Calu3 (cell line): ENCODE data around the gene B3GNT8. TPM values are rescaled to one million over a fixed set of nuclear protein-coding genes. Genes with fewer than 3 reads are reported as not detected.

Experiments used
- BruUV-seq: library from RNA; stranded (reverse); fragments of 400-500 nt; replicated peaks from 2 replicates; lab custom pipeline; 2021; lab: Mats Ljungman, UMichigan
- CTCF ChIA-PET: fragments of 300-600 bp; sonication (Branson Sonifier 250); formaldehyde crosslinking; loops from one replicate; lab custom pipeline; 2022; ENCODE audit warnings: antibody characterized with exemption; lab: Charles Lee
- DNase-seq: peaks from one replicate; pipeline ENCODE4 v3.0.0; 2022
- H3K27ac Mint-ChIP-seq: one replicate; pipeline ENCODE4 v1.8.0; 2022; ENCODE audit warnings: mixed read lengths; ENCODE audit not compliant: unreplicated experiment
- H3K27me3 Mint-ChIP-seq: one replicate; pipeline ENCODE4 v1.8.0; 2022; ENCODE audit warnings: mixed read lengths; ENCODE audit not compliant: unreplicated experiment
- H3K36me3 Mint-ChIP-seq: one replicate; pipeline ENCODE4 v1.8.0; 2022; ENCODE audit warnings: mild to moderate bottlenecking, moderate library complexity, mixed read lengths; ENCODE audit not compliant: insufficient read depth, unreplicated experiment
- H3K4me1 Mint-ChIP-seq: one replicate; pipeline ENCODE4 v1.8.0; 2022; ENCODE audit warnings: mild to moderate bottlenecking, low read depth, mixed read lengths; ENCODE audit not compliant: unreplicated experiment
- H3K4me3 Mint-ChIP-seq: one replicate; pipeline ENCODE4 v1.8.0; 2022; ENCODE audit warnings: mild to moderate bottlenecking, low read depth, moderate library complexity, mixed read lengths; ENCODE audit not compliant: unreplicated experiment
- H3K9me3 Mint-ChIP-seq: one replicate; pipeline ENCODE4 v1.8.0; 2022; ENCODE audit warnings: low read depth, mixed read lengths; ENCODE audit not compliant: unreplicated experiment
- CTCF ChIP-seq: fragments of 200-600 bp; IDR thresholded peaks from one replicate; pipeline ENCODE4 v1.8.0; 2022; ENCODE audit warnings: antibody characterized with exemption; ENCODE audit not compliant: unreplicated experiment
- intact Hi-C: fragments of 100-400 bp; cut with micrococcal nuclease; formaldehyde crosslinking; loops from one replicate; pipeline ENCODE4 v1.10.0; 2022; ENCODE audit not compliant: unreplicated experiment
- total RNA-seq: library from RNA; stranded (reverse); gene quantifications from 2 replicates; pipeline ENCODE4 v1.2.3, GENCODE V29; 2022

B3GNT8 gene
- total RNA-seq, 1 experiment from 2014 or later = 0.19 TPM

GRCh38 chr19:41402010-41402409 is 25.2 kb downstream of the B3GNT8 start:
- no peak for TF ChIP-seq CTCF
- intact Hi-C loops = no loop called here
- Mint-ChIP-seq H3K4me1 (peaks cover 21% of the 10 kb centered on the region), H3K4me3 (no peak overlapping the region), H3K36me3 (peaks cover 15% of the 10 kb centered on the region), H3K9me3 (no peaks in the 10 kb centered on the region), H3K27ac (no peak overlapping the region), H3K27me3 (no peaks in the 10 kb centered on the region)
- no peak for DNase-seq
- CTCF ChIA-PET = no interaction called here
- BruUV-seq = no TSS peak

GRCh38 chr19:41401483-41401882 is 25.7 kb downstream of the B3GNT8 start:
- BruUV-seq = no TSS peak
- Mint-ChIP-seq H3K4me1 (peaks cover 21% of the 10 kb centered on the region), H3K4me3 (no peak overlapping the region), H3K27ac (no peak overlapping the region), H3K9me3 (no peaks in the 10 kb centered on the region), H3K36me3 (peaks cover 20% of the 10 kb centered on the region), H3K27me3 (no peaks in the 10 kb centered on the region)
- CTCF ChIA-PET = no interaction called here
- intact Hi-C loops = no loop called here
- no peak for TF ChIP-seq CTCF
- DNase-seq = no peak

GRCh38 chr19:41399525-41399924 is 27.6 kb downstream of the B3GNT8 start:
- no peak for TF ChIP-seq CTCF
- H3K27ac Mint-ChIP-seq = no peak overlapping the region
- peaks cover 34% of the 10 kb centered on the region for H3K4me1 Mint-ChIP-seq
- no peaks in the 10 kb centered on the region for H3K9me3 Mint-ChIP-seq
- H3K36me3 Mint-ChIP-seq = peaks cover 23% of the 10 kb centered on the region
- BruUV-seq = no TSS peak
- no peak for DNase-seq
- intact Hi-C loops = no loop called here
- CTCF ChIA-PET = interaction anchor here (0.6 kb wide), 1 partner anchor 93 kb away, joined by 4 read pairs; no protein-coding TSS in a partner anchor
- peak overlapping the region; percentile 99 for H3K4me3 Mint-ChIP-seq
- no peaks in the 10 kb centered on the region for H3K27me3 Mint-ChIP-seq

GRCh38 chr19:41399091-41399490 is 28.1 kb downstream of the B3GNT8 start:
- Mint-ChIP-seq H3K36me3 (peaks cover 23% of the 10 kb centered on the region), H3K27ac (no peak overlapping the region), H3K4me3 (peak overlapping the region; percentile 99), H3K9me3 (no peaks in the 10 kb centered on the region), H3K4me1 (peaks cover 34% of the 10 kb centered on the region), H3K27me3 (no peaks in the 10 kb centered on the region)
- no TSS peak for BruUV-seq
- DNase-seq = no peak
- no peak for TF ChIP-seq CTCF
- CTCF ChIA-PET = interaction anchor here (0.6 kb wide), 1 partner anchor 94 kb away, joined by 4 read pairs; no protein-coding TSS in a partner anchor
- intact Hi-C loops = no loop called here
